T-helper 17 cell (primary cell): ENCODE measurements around the gene TSPAN18. TPM values are rescaled to one million over a fixed set of nuclear protein-coding genes. Genes with fewer than 3 reads are reported as not detected.

Experiments used
- ATAC-seq: fragments of 150-1000 bp; cut with Tn5 transposase; 2 replicates; pipeline ENCODE4 v1.10.0; 2021; ENCODE audit warnings: mild to moderate bottlenecking, moderate library complexity
- DNase-seq, 3 donors: peaks; one replicate each; pipeline versions ENCODE4 v3.0.0 to v3.0.0-alpha.2; 2020 to 2021
- H3K9me3 ChIP-seq: one replicate; pipeline ENCODE4 v1.7.0; 2013; ENCODE audit warnings: low read length, mild to moderate bottlenecking; ENCODE audit not compliant: control insufficient read depth, poor library complexity, severe bottlenecking
- H3K27ac Mint-ChIP-seq: one replicate; pipeline ENCODE4 v1.8.0; 2022; ENCODE audit warnings: mild to moderate bottlenecking, moderate library complexity, mixed read lengths
- H3K27me3 Mint-ChIP-seq: one replicate; pipeline ENCODE4 v1.8.0; 2022; ENCODE audit warnings: mixed read lengths
- H3K36me3 Mint-ChIP-seq: one replicate; pipeline ENCODE4 v1.8.0; 2022; ENCODE audit warnings: low read depth, mixed read lengths
- H3K4me1 Mint-ChIP-seq: one replicate; pipeline ENCODE4 v1.8.0; 2022; ENCODE audit warnings: mild to moderate bottlenecking, mixed read lengths
- H3K4me3 Mint-ChIP-seq: one replicate; pipeline ENCODE4 v1.8.0; 2022; ENCODE audit warnings: mild to moderate bottlenecking, moderate library complexity, mixed read lengths
- total RNA-seq, 4 donors: library from RNA in 2 of 4; stranded (reverse) in 2 of 4; gene quantifications; one replicate each; pipeline ENCODE4 v1.2.3 and lab custom pipeline; 2022 to 2026

The TSPAN18 gene
- total RNA-seq, 2 donors from 2014 or later: 79.8 to 93.2 TPM

- Mint-ChIP-seq H3K4me3 (no peak overlapping the region), H3K27me3 (no peaks in the 10 kb centered on the region), H3K36me3 (no peaks in the 10 kb centered on the region), H3K4me1 (peaks cover 4% of the 10 kb centered on the region), H3K27ac (no peak overlapping the region)
- DNase-seq (no peak), ATAC-seq (no peak)
- H3K9me3 ChIP-seq: no peaks in the 10 kb centered on the region
Measured at GRCh38 chr11:44718612-44719390, 8.0 kb upstream of the TSPAN18 start.

GRCh38 chr11:44725016-44725685 is 1.6 kb upstream of the TSPAN18 start:
- Mint-ChIP-seq H3K4me3 (peak overlapping the region; percentile 95), H3K4me1 (peaks cover 33% of the 10 kb centered on the region), H3K27ac (peak overlapping the region; percentile 96), H3K27me3 (no peaks in the 10 kb centered on the region), H3K36me3 (peaks cover 2% of the 10 kb centered on the region)
- ATAC-seq (no peak), DNase-seq (no peak)
- no peaks in the 10 kb centered on the region for H3K9me3 ChIP-seq

- DNase-seq: no peak
- Mint-ChIP-seq H3K27ac (peak overlapping the region; percentile 96), H3K4me3 (peak overlapping the region; percentile 95), H3K36me3 (peaks cover 2% of the 10 kb centered on the region), H3K4me1 (peaks cover 35% of the 10 kb centered on the region), H3K27me3 (no peaks in the 10 kb centered on the region)
- ATAC-seq: peak; percentile 1
- H3K9me3 ChIP-seq: no peaks in the 10 kb centered on the region
Measured at GRCh38 chr11:44725757-44726282, 942 bp upstream of the TSPAN18 start.

DNA sequence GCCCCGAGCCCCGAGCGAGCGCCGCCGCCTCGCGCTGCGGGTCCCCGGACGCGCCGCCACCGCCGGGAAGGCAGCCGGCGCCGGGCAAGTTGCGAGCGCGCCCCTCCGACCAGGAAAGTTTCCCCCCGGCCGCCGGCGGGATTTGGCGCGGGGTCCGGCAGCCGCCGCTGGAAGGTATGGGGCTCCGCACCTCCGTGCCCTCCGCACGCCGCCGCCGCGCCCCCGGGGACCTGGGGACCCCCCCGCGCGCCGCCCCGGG is 281 bp downstream of the TSPAN18 start:
- Mint-ChIP-seq H3K27me3 (no peaks in the 10 kb centered on the region), H3K36me3 (peaks cover 2% of the 10 kb centered on the region), H3K27ac (no peak overlapping the region), H3K4me3 (no peak overlapping the region), H3K4me1 (peaks cover 43% of the 10 kb centered on the region)
- no peaks in the 10 kb centered on the region for H3K9me3 ChIP-seq
- DNase-seq (peak in 2 of 3 donors; percentile 7 to 23), ATAC-seq (no peak)

DNA sequence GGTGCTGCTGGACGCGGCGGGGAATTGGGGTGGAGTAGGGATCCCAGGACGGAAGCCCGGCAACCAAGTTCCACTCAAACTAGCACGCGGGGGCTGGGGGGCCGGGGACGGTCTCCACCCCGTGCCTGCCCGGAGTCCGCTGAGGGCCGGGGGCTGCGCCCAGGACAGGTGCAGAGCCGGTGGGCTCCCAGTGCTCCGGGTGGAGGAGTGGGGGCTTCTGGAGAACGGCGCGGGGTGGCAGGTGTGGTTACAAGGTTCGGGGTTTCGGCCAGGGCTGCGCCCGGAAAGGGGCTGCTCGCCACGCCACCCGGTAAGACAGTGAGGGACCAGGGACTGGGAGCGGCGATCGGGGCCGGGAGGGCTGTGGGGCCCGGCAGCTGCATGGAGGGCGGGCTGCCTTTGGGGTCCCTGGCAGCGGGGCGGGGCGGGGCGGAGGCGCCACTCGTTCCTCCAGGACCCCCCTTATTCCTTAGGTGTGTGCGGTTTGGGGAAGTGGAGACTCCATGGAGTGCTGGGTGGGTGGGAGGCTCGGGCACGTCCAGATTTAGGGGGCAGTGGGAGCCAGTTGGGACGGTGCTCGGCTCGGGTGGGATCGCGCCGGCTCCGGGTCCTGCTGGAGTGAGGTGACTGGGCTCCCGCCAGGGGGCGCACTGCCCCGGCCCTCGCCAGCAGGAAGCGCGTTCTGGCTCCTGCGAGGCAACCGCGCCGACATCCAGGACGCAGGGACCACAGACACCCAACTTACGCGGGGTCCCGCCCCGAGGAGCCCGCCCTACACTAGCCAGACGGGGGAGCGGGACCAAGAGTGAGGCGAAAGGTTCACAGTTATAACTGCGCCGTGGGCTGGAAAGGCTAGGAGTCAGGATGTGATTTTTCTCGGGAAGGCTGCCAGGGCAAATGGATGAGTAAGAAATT is 868 bp downstream of the TSPAN18 start:
- ATAC-seq (peak; percentile 80), DNase-seq (peak; percentile 72 to 82 (median 78))
- peaks cover 2% of the 10 kb centered on the region for H3K36me3 Mint-ChIP-seq
- peak overlapping the region; percentile 94 for H3K4me3 Mint-ChIP-seq
- H3K4me1 Mint-ChIP-seq: peaks cover 48% of the 10 kb centered on the region
- H3K27ac Mint-ChIP-seq: peak overlapping the region; percentile 83
- H3K9me3 ChIP-seq: no peaks in the 10 kb centered on the region
- no peaks in the 10 kb centered on the region for H3K27me3 Mint-ChIP-seq

DNA sequence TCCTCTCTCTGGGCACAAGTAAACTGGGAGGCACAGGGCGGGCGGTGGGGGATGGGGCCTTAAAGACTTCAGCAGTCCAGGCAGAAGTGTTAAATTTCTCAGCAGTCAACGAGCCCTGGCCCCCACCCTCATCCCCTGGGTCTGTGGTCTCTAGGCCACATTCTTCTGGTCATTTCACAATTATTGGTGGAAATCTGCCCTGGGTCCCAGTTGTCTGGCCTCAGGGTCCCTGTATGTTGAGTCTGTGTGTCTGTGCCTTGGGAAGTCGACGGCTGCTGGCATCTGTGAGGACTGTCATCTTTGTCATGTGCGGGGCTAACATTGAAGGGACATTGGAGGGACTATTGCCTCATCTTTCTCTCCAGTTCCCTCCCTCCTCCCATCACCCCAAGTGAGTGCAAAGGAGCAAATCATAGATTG is 1.7 kb downstream of the TSPAN18 start:
- H3K27ac Mint-ChIP-seq: peak overlapping the region; percentile 83
- DNase-seq (no peak), ATAC-seq (no peak)
- peaks cover 56% of the 10 kb centered on the region for H3K4me1 Mint-ChIP-seq
- no peaks in the 10 kb centered on the region for H3K9me3 ChIP-seq
- H3K4me3 Mint-ChIP-seq: peak overlapping the region; percentile 94
- H3K36me3 Mint-ChIP-seq: peaks cover 2% of the 10 kb centered on the region
- no peaks in the 10 kb centered on the region for H3K27me3 Mint-ChIP-seq

- Mint-ChIP-seq H3K27me3 (no peaks in the 10 kb centered on the region), H3K4me3 (peak overlapping the region; percentile 94), H3K36me3 (peaks cover 2% of the 10 kb centered on the region), H3K4me1 (peaks cover 58% of the 10 kb centered on the region), H3K27ac (peak overlapping the region; percentile 83)
- H3K9me3 ChIP-seq: no peaks in the 10 kb centered on the region
- no peak for ATAC-seq
- DNase-seq: no peak
Measured at GRCh38 chr11:44729063-44729462, 2.3 kb downstream of the TSPAN18 start.

DNA sequence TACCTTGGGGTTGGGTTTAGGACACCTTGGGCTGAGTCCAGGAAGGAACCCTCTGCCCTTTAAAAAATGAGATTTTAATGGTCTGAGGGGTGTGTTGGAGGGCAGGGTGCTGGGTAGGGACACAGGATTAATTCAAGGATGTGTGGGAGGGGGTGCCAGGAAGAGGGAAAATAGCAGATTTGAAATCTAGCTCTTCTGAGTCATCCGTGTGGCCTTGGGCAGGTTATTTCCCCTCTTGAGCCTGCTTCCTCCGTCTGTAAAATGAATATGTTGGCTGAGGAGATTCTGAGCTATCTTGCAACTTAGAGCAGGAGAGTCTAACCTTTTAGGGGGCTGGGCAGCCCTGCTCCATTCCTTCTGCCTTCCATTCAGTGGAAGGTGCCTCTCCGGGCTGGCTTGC is 3.0 kb downstream of the TSPAN18 start:
- H3K9me3 ChIP-seq: no peaks in the 10 kb centered on the region
- Mint-ChIP-seq H3K4me1 (peaks cover 62% of the 10 kb centered on the region), H3K36me3 (peaks cover 2% of the 10 kb centered on the region), H3K4me3 (peak overlapping the region; percentile 94), H3K27me3 (no peaks in the 10 kb centered on the region), H3K27ac (peak overlapping the region; percentile 65)
- no peak for ATAC-seq
- no peak for DNase-seq

DNA sequence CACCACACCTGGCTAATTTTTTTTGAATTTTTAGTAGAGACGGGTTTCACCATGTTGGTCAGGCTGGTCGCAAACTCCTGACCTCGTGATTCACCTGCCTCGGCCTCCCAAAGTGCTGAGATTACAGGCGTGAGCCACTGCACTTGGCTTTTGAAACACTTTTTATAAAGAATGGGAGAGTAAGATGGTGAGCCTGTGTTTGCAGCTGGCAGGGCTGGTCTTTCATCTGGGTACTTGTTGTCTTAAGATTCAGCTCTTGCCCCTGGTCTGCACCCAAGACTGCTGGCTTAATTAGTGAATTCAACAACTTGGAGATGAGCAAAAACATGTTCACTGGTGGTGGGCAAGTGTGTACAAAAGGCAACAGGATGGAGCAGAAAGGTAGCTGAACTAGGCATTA is 4.0 kb downstream of the TSPAN18 start:
- H3K4me1 Mint-ChIP-seq: peaks cover 59% of the 10 kb centered on the region
- H3K36me3 Mint-ChIP-seq: peaks cover 2% of the 10 kb centered on the region
- H3K9me3 ChIP-seq: no peaks in the 10 kb centered on the region
- H3K4me3 Mint-ChIP-seq: no peak overlapping the region
- peak overlapping the region; percentile 45 for H3K27ac Mint-ChIP-seq
- DNase-seq: no peak
- no peak for ATAC-seq
- no peaks in the 10 kb centered on the region for H3K27me3 Mint-ChIP-seq

- no peak for DNase-seq
- H3K9me3 ChIP-seq: no peaks in the 10 kb centered on the region
- Mint-ChIP-seq H3K4me1 (peaks cover 58% of the 10 kb centered on the region), H3K27ac (peak overlapping the region; percentile 45), H3K36me3 (no peaks in the 10 kb centered on the region), H3K4me3 (no peak overlapping the region), H3K27me3 (no peaks in the 10 kb centered on the region)
- no peak for ATAC-seq
Measured at GRCh38 chr11:44731685-44732430, 5.1 kb downstream of the TSPAN18 start.

GRCh38 chr11:44732564-44732963 is 5.8 kb downstream of the TSPAN18 start:
- Mint-ChIP-seq H3K4me1 (peaks cover 63% of the 10 kb centered on the region), H3K27ac (no peak overlapping the region)

GRCh38 chr11:44733877-44734276 is 7.1 kb downstream of the TSPAN18 start:
- H3K9me3 ChIP-seq: no peaks in the 10 kb centered on the region
- DNase-seq: no peak
- Mint-ChIP-seq H3K27me3 (no peaks in the 10 kb centered on the region), H3K4me3 (no peak overlapping the region), H3K36me3 (peaks cover 2% of the 10 kb centered on the region), H3K27ac (no peak overlapping the region), H3K4me1 (peaks cover 65% of the 10 kb centered on the region)
- ATAC-seq: no peak

More at GRCh38 chr11:44732564-44732963, 5.8 kb downstream of the TSPAN18 start:
- DNase-seq (no peak), ATAC-seq (no peak)
- H3K9me3 ChIP-seq: no peaks in the 10 kb centered on the region
- Mint-ChIP-seq H3K27me3 (no peaks in the 10 kb centered on the region), H3K36me3 (no peaks in the 10 kb centered on the region), H3K4me3 (no peak overlapping the region)
